ENCODE measurements around the gene LRP8.
A peak's percentile ranks its signal among the peaks of the same experiment; 100 is the strongest.

The LRP8 gene

DNA sequence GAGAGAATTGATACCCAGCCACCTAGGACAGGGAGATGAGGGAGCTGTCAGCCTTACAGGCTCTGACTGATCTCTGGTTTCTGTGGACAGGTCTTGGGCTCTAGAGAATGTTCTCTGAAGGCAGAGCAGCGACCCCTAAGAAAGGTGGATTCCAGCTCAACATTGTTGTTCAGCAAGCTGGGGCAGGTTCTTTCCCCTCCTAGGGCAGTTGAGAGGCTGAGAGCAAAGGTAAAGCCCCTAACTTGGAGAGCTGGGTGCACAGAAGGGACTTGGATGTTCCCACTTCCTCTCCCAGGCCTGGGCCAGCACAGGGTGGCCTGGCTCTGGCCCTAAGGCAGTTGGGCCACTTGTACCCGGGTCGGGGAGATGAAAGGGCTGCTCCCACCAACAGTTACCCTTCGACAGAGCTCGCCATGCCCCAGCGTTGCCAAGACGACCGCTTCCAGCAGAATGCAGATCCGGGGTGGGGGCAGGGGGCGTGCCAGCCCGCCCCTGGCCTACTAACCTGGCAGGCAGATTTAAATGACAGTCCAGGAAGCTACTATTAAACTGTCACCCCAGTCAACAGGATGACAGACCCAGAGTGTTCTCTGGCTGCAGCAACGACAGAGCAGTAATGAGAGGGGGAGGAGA, 31.6 kb downstream of the LRP8 start:
- POLR2A ChIA-PET (ENCODE audit: low non-redundant PET): no interaction called here

DNA sequence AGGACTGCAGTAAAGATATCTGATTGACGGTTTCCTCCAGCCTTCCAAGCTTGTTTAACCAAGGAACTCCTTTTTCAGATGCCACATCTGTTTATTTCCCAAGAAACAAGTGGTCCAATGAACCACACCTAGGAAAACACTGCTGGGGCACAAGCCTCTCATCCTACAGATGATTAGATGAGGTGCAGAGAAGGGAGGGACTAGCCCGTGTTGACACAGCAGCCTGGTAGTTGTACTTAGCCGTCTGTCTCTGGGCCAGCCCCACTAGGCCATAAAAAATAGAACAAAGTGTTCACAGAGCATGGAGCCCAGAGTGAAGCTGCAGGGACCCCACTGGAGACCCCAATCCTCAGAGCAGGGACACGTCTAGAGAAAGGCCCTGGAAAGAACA, 32.1 kb downstream of the LRP8 start:
- H3K27ac ChIP-seq: peak overlapping the region; percentile 77
- TF ChIP-seq, protein P1, sequence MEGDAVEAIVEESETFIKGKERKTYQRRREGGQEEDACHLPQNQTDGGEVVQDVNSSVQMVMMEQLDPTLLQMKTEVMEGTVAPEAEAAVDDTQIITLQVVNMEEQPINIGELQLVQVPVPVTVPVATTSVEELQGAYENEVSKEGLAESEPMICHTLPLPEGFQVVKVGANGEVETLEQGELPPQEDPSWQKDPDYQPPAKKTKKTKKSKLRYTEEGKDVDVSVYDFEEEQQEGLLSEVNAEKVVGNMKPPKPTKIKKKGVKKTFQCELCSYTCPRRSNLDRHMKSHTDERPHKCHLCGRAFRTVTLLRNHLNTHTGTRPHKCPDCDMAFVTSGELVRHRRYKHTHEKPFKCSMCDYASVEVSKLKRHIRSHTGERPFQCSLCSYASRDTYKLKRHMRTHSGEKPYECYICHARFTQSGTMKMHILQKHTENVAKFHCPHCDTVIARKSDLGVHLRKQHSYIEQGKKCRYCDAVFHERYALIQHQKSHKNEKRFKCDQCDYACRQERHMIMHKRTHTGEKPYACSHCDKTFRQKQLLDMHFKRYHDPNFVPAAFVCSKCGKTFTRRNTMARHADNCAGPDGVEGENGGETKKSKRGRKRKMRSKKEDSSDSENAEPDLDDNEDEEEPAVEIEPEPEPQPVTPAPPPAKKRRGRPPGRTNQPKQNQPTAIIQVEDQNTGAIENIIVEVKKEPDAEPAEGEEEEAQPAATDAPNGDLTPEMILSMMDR (conservative IDR thresholded peaks at IDR 0.05; ENCODE audit: low read depth): no peak
- ChIA-PET POLR2A (ENCODE audit: low non-redundant PET) (no interaction called here), CTCF (interaction anchor here (1.1 kb wide), 1 partner anchor 97 kb away, joined by 3 read pairs; no protein-coding TSS in a partner anchor)
- DNase-seq (ENCODE audit: low spot score): no peak

More for the DNA sequence above, 31.6 kb downstream of the LRP8 start:
- DNase-seq (ENCODE audit: low spot score): no peak
- TF ChIP-seq, protein P1 (conservative IDR thresholded peaks at IDR 0.05; ENCODE audit: low read depth): no peak
- CTCF ChIA-PET: interaction anchor here (1.1 kb wide), 1 partner anchor 97 kb away, joined by 3 read pairs; no protein-coding TSS in a partner anchor
- peak overlapping the region; percentile 77 for H3K27ac ChIP-seq

DNA sequence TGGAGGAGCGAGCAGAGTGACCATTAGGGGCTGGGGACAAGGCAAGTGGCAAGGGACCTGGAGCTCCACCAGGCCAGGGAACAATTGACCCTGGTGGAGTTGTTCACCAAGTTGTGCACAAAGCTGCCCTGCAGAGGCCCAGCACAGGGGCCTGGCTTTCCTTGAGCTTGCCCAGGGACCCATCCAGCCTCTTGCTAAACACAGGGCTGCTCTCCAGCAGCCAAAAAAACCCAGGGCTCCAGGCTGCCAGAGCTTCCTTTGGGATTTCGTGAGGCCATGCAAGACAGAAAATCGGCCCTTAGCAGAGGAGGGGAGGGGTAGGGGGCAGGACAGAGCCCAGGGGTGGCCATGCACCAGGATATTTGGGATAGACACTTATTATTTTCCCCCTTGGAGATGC, 32.6 kb downstream of the LRP8 start:
- ChIA-PET CTCF (interaction anchor here (0.6 to 1.1 kb wide), 2 partner anchors 98 to 192 kb away, joined by 3 to 4 read pairs; no protein-coding TSS in a partner anchor), POLR2A (ENCODE audit: low non-redundant PET) (no interaction called here)
- DNase-seq (ENCODE audit: low spot score): no peak
- H3K27ac ChIP-seq: peak overlapping the region; percentile 77
- TF ChIP-seq, protein P1 (conservative IDR thresholded peaks at IDR 0.05; ENCODE audit: low read depth): no peak

DNA sequence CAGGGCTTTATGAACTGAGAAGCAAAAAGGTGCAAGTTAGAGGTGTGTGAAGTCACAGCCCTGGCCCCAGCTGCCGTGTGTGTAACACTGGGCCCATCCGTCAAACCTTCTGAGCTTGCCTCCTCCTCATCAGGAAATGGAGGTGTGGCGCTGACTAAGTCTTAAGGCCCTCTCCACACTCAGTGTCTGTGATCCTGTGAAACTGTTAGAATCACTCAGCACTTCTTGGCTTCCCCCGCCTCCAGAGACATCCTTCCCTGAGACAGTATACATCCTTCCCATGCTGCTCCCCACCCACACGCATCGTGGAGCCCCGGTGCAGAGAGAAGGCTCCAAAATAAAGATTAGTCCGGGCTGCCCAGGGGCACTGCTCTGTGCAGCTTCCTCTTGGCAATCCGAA, 33.3 kb downstream of the LRP8 start:
- DNase-seq (ENCODE audit: low spot score): peak; percentile 64
- TF ChIP-seq, protein P1 (conservative IDR thresholded peaks at IDR 0.05; ENCODE audit: low read depth): no peak
- ChIA-PET CTCF (interaction anchor here (0.6 kb wide), 1 partner anchor 193 kb away, joined by 4 read pairs; no protein-coding TSS in a partner anchor), POLR2A (ENCODE audit: low non-redundant PET) (no interaction called here)
- H3K27ac ChIP-seq: peak overlapping the region; percentile 77

DNA sequence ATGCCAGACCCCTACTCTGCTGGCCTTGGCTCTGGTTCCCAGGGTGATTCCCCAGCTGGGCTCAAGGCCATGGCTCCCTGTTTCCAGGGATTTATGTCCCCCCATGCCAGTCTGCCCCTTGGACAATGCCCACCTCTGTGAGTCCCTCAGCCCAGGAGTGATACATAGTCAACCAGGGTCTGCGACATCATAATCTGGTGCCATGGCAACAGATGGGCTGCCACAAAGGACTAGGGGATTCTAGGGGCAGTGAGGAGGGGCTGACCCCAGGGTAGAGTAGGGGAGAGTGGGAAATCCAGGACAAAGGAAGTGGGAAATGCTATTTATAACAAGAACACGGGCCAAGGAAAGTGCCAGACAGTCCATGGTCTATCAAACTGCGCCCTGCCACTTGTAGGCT, 33.8 kb downstream of the LRP8 start:
- DNase-seq (ENCODE audit: low spot score): no peak

DNA sequence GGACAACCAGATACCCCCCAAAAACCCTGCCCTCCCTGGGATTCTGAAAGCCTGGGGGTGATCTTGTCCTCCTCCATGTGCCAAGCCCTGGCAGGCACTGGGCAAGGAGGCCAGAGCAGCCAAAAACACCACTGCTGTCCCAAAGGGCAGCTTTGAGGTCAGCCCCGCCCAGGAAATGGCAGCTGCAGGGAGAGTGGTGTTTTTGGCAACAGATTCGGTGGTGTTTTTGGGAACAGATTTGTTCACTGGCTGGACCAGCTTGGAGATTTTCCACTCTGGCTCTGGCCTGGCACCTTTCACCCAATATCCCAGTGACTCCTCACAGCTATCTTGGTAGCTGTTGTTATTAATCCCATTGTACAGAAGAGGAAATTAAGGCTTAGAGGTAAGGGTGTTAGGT, 34.7 kb downstream of the LRP8 start:
- POLR2A ChIA-PET (ENCODE audit: low non-redundant PET): no interaction called here
- DNase-seq (ENCODE audit: low spot score): no peak
- CTCF ChIA-PET: no interaction called here
- peak overlapping the region; percentile 77 for H3K27ac ChIP-seq
- TF ChIP-seq, protein P1 (conservative IDR thresholded peaks at IDR 0.05; ENCODE audit: low read depth): no peak

More for the DNA sequence above, 33.8 kb downstream of the LRP8 start:
- ChIA-PET CTCF (no interaction called here), POLR2A (ENCODE audit: low non-redundant PET) (no interaction called here)
- peak overlapping the region; percentile 77 for H3K27ac ChIP-seq
- TF ChIP-seq, protein P1 (conservative IDR thresholded peaks at IDR 0.05; ENCODE audit: low read depth): no peak

All from RWPE1 (cell line).